ENCODE measurements around the gene PNPLA7.
"Not testable (repeated sequence)": the region's sequence is repeated elsewhere in the genome, so short reads cannot be mapped to it uniquely, and the experiment has no call there.

Gene PNPLA7

DNA sequence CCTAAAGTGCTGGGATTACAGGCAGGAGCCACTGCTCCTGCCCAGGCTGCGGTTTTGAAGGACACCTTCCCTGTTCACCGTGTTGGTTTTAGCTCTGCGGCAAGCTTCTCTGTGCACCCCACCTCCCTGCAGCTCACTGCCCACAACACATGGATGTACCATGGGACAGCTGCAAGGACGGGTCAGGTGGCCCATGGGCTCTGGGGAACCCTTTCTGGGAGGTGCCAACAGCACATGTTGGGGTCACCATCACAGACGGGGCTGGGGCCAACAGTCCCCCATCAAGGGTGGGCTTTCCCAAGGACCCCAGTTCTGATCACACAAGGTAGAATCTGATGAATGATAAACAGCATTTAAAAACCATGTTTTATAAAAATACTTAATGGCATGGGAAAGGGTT lies 134.8 kb downstream of the PNPLA7 start:
- Histone ChIP-seq H3K4me1 (ENCODE audit: insufficient read depth, poor library complexity, severe bottlenecking) (peaks cover 29% of the 10 kb centered on the region), H3K27ac (ENCODE audit: poor library complexity, severe bottlenecking) (no peak overlapping the region), H3K36me3 (ENCODE audit: low read depth) (0 out of 2 replicates have a peak, but pooled peaks cover 5% of the 10 kb centered on the region), H3K27me3 (ENCODE audit: insufficient read depth, poor library complexity, severe bottlenecking) (no peaks in the 10 kb centered on the region), H3K4me3 (ENCODE audit: severe bottlenecking) (no peak overlapping the region), H3K9me3 (ENCODE audit: severe bottlenecking) (no peaks in the 10 kb centered on the region)
- ATAC-seq (ENCODE audit: low read depth) (no peak), DNase-seq (ENCODE audit: low spot score) (no peak)
- no peak for TF ChIP-seq CTCF (IDR thresholded peaks at IDR 0.05; ENCODE audit: poor library complexity, severe bottlenecking)

GRCh38 chr9:137412431-137412830 lies 137.8 kb downstream of the PNPLA7 start:
- ATAC-seq (ENCODE audit: low read depth) (no peak), DNase-seq (ENCODE audit: low spot score) (no peak)
- no peaks in the 10 kb centered on the region for H3K27me3 ChIP-seq (ENCODE audit: insufficient read depth, poor library complexity, severe bottlenecking)
- no peaks in the 10 kb centered on the region for H3K36me3 ChIP-seq (ENCODE audit: low read depth)
- TF ChIP-seq CTCF (IDR thresholded peaks at IDR 0.05; ENCODE audit: poor library complexity, severe bottlenecking), result no peak
- H3K27ac ChIP-seq (ENCODE audit: poor library complexity, severe bottlenecking), result peak overlapping the region; percentile 82
- H3K4me1 ChIP-seq (ENCODE audit: insufficient read depth, poor library complexity, severe bottlenecking), result peaks cover 29% of the 10 kb centered on the region
- H3K9me3 ChIP-seq (ENCODE audit: severe bottlenecking), result no peaks in the 10 kb centered on the region
- no peak overlapping the region for H3K4me3 ChIP-seq (ENCODE audit: severe bottlenecking)

DNA sequence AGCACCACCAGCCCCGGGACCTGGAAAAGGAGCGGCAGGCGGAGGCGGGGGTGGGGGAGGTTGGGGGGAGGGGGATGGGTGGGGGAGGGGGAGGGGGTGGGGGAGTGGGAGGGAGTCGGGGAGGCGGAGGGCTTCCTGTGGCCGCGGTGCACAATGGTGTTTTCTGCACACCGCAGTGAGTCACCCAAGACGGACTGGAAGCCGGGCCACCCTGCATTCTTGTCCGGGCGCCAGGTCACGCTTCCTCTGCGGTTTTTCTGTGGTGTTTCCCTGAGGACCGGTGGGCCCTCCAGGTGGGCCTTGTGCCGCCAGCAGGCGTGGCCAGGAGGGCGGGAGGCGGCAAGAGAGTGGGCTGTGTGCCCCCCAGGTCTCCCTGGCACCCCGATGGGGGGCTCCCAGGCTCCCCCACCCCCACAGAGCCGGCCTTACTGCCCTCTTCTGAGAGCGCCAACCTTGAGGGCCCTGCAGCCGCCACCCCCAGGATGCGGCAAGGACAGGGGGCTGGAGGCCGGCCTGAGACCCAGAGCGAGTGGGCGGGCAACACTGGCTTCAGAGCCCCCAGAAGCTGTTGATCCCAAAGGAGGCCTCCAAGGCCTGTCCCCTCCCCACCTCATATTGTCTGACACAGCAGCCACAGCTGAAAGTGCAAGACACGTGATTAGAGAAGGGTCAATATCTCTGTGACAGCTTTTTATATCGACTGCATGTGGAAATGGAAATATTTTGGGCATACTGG lies 138.4 kb downstream of the PNPLA7 start:
- no peak for TF ChIP-seq CTCF (IDR thresholded peaks at IDR 0.05; ENCODE audit: poor library complexity, severe bottlenecking)
- Histone ChIP-seq H3K27me3 (ENCODE audit: insufficient read depth, poor library complexity, severe bottlenecking) (no peaks in the 10 kb centered on the region), H3K27ac (ENCODE audit: poor library complexity, severe bottlenecking) (peak overlapping the region; percentile 82), H3K4me3 (ENCODE audit: severe bottlenecking) (no peak overlapping the region), H3K4me1 (ENCODE audit: insufficient read depth, poor library complexity, severe bottlenecking) (peaks cover 29% of the 10 kb centered on the region), H3K36me3 (ENCODE audit: low read depth) (no peaks in the 10 kb centered on the region), H3K9me3 (ENCODE audit: severe bottlenecking) (no peaks in the 10 kb centered on the region)
- DNase-seq (ENCODE audit: low spot score) (peak; percentile 96), ATAC-seq (ENCODE audit: low read depth) (peak; percentile 77)

GRCh38 chr9:137411260-137411644 lies 138.9 kb downstream of the PNPLA7 start:
- no peak for TF ChIP-seq CTCF (IDR thresholded peaks at IDR 0.05; ENCODE audit: poor library complexity, severe bottlenecking)
- ATAC-seq (ENCODE audit: low read depth) (peak; percentile 6; the same call in 2 of the 3 replicates), DNase-seq (ENCODE audit: low spot score) (no peak)
- Histone ChIP-seq H3K27me3 (ENCODE audit: insufficient read depth, poor library complexity, severe bottlenecking) (no peaks in the 10 kb centered on the region), H3K9me3 (ENCODE audit: severe bottlenecking) (no peaks in the 10 kb centered on the region), H3K4me1 (ENCODE audit: insufficient read depth, poor library complexity, severe bottlenecking) (peaks cover 29% of the 10 kb centered on the region), H3K36me3 (ENCODE audit: low read depth) (no peaks in the 10 kb centered on the region), H3K4me3 (ENCODE audit: severe bottlenecking) (no peak overlapping the region), H3K27ac (ENCODE audit: poor library complexity, severe bottlenecking) (peak overlapping the region; percentile 82)

DNA sequence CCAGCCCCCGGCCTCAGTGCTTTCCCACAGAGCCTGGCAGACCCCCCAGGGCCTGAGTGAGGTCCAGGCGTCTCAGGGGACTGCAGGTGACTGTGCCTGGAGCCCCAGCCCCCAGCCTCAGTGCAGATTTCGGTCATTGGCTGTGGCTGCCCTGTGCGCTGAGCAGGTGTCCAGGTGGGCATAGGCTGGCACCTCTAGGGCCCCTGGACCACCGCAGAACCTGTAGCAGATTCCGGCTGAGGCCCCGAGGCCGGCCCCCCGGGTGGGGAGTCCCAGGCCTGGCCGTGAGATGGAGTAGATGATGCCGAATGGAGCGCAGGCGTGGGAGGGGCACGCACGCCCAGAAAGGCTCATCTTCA lies 139.3 kb downstream of the PNPLA7 start:
- H3K27me3 ChIP-seq (ENCODE audit: insufficient read depth, poor library complexity, severe bottlenecking), result no peaks in the 10 kb centered on the region
- no peaks in the 10 kb centered on the region for H3K9me3 ChIP-seq (ENCODE audit: severe bottlenecking)
- no peaks in the 10 kb centered on the region for H3K36me3 ChIP-seq (ENCODE audit: low read depth)
- ATAC-seq (ENCODE audit: low read depth), result no peak
- peak overlapping the region; percentile 82 for H3K27ac ChIP-seq (ENCODE audit: poor library complexity, severe bottlenecking)
- TF ChIP-seq CTCF (IDR thresholded peaks at IDR 0.05; ENCODE audit: poor library complexity, severe bottlenecking), result no peak
- DNase-seq (ENCODE audit: low spot score), result no peak
- no peak overlapping the region for H3K4me3 ChIP-seq (ENCODE audit: severe bottlenecking)
- H3K4me1 ChIP-seq (ENCODE audit: insufficient read depth, poor library complexity, severe bottlenecking), result peaks cover 29% of the 10 kb centered on the region

DNA sequence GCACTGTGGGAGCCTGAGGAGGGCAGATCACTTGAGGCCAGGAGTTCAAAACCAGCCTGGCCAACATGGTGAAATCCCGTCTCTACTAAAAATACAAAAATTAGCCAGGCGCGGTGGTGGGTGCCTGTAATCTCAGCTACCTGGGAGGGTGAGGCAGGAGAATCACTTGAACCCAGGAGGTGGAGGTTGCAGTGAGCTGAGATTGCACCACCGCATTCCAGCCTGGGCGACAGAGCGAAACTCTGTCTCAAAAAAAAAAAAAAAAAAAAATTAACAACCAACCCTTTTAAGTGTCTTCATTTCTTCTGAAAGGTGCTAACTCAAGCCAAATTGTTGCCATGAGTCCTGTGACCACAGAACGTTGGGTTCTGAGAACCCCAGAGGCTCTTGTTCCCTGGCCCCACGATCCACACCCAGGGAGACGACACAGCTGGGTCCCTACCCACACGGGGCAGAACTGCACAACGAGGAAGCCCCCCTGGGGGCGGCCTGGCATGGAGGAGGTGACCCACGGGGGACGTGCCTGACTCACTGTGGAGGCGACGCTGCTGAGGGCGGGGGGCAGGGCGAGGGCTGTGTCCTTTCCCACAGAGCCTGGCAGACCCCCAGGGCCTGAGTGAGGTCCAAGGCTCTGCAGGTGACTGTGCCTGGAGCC lies 139.8 kb downstream of the PNPLA7 start:
- peak overlapping the region; percentile 82 for H3K27ac ChIP-seq (ENCODE audit: poor library complexity, severe bottlenecking)
- H3K4me1 ChIP-seq (ENCODE audit: insufficient read depth, poor library complexity, severe bottlenecking), result peaks cover 29% of the 10 kb centered on the region
- ATAC-seq (ENCODE audit: low read depth); H3K9me3 ChIP-seq (ENCODE audit: severe bottlenecking); DNase-seq (ENCODE audit: low spot score); H3K27me3 ChIP-seq (ENCODE audit: insufficient read depth, poor library complexity, severe bottlenecking); H3K4me3 ChIP-seq (ENCODE audit: severe bottlenecking); H3K36me3 ChIP-seq (ENCODE audit: low read depth): not testable (repeated sequence)
